Neural crest cell (in vitro differentiated cells): ENCODE measurements around the gene DDRGK1. TPM values are rescaled to one million over a fixed set of nuclear protein-coding genes. Genes with fewer than 3 reads are reported as not detected.
"Not testable (repeated sequence)": the region's sequence is repeated elsewhere in the genome, so short reads cannot be mapped to it uniquely, and the experiment has no call there.

Source experiments
- DNase-seq: peaks from one replicate; pipeline ENCODE4 v3.0.0; 2021; ENCODE audit warnings: low read depth, mixed read lengths, low spot score
- H3K27ac Mint-ChIP-seq: one replicate; pipeline ENCODE4 v1.8.0; 2021; ENCODE audit warnings: mild to moderate bottlenecking, mixed read lengths; ENCODE audit not compliant: unreplicated experiment
- H3K27me3 Mint-ChIP-seq: 2 replicates; pipeline ENCODE4 v1.8.0; 2021; ENCODE audit warnings: low read depth, mild to moderate bottlenecking, mixed read lengths
- H3K36me3 Mint-ChIP-seq: 2 replicates; pipeline ENCODE4 v1.8.0; 2021; ENCODE audit warnings: low read depth, mild to moderate bottlenecking, mixed read lengths
- H3K4me1 Mint-ChIP-seq: 2 replicates; pipeline ENCODE4 v1.8.0; 2021; ENCODE audit warnings: mixed read lengths
- H3K4me3 Mint-ChIP-seq: one replicate; pipeline ENCODE4 v1.8.0; 2021; ENCODE audit warnings: mild to moderate bottlenecking, mixed read lengths
- H3K9me3 Mint-ChIP-seq: 2 replicates; pipeline ENCODE4 v1.8.0; 2021; ENCODE audit warnings: mixed read lengths
- CTCF ChIP-seq: fragments of 200-600 bp; sonication (generic); conservative IDR thresholded peaks from 2 replicates; pipeline ENCODE4 v1.5.0; 2021; ENCODE audit warnings: antibody characterized with exemption, mild to moderate bottlenecking
- total RNA-seq: library from RNA; stranded (reverse); gene quantifications from 2 replicates; pipeline ENCODE4 v1.2.1, GENCODE V29; 2021

DDRGK1 gene
- total RNA-seq, 1 donor from 2014 or later, result 57.2 TPM

- no peak for TF ChIP-seq CTCF
- Mint-ChIP-seq H3K27me3 (no peaks in the 10 kb centered on the region), H3K4me3 (peak overlapping the region; percentile 84)
Measured at GRCh38 chr20:3156811-3157619, 47.5 kb downstream of the DDRGK1 start.

GRCh38 chr20:3152057-3152644, 52.3 kb downstream of the DDRGK1 start:
- H3K27me3 Mint-ChIP-seq, DNase-seq, H3K36me3 Mint-ChIP-seq, H3K4me1 Mint-ChIP-seq, H3K9me3 Mint-ChIP-seq, H3K27ac Mint-ChIP-seq, H3K4me3 Mint-ChIP-seq: not testable (repeated sequence)

More at GRCh38 chr20:3156811-3157619, 47.5 kb downstream of the DDRGK1 start:
- no peak for DNase-seq
- Mint-ChIP-seq H3K27ac (no peak overlapping the region), H3K9me3 (no peaks in the 10 kb centered on the region), H3K4me1 (peaks cover 28% of the 10 kb centered on the region), H3K36me3 (no peaks in the 10 kb centered on the region)

- Mint-ChIP-seq H3K36me3 (peaks cover 2% of the 10 kb centered on the region), H3K4me1 (no peaks in the 10 kb centered on the region), H3K27ac (no peak overlapping the region), H3K9me3 (no peaks in the 10 kb centered on the region), H3K27me3 (no peaks in the 10 kb centered on the region), H3K4me3 (no peak overlapping the region)
- TF ChIP-seq CTCF, result no peak
- no peak for DNase-seq
Measured at GRCh38 chr20:3150908-3151307, 53.6 kb downstream of the DDRGK1 start.

- H3K4me1 Mint-ChIP-seq, result no peaks in the 10 kb centered on the region
- DNase-seq, result no peak
- peaks cover 9% of the 10 kb centered on the region for H3K36me3 Mint-ChIP-seq
- peaks cover 2% of the 10 kb centered on the region for H3K9me3 Mint-ChIP-seq
- no peak overlapping the region for H3K27ac Mint-ChIP-seq
- no peaks in the 10 kb centered on the region for H3K27me3 Mint-ChIP-seq
- no peak overlapping the region for H3K4me3 Mint-ChIP-seq
- no peak for TF ChIP-seq CTCF
Measured at GRCh38 chr20:3146732-3147341, 57.6 kb downstream of the DDRGK1 start.

- TF ChIP-seq CTCF, result no peak
- no peak overlapping the region for H3K27ac Mint-ChIP-seq
- DNase-seq, result no peak
- H3K4me1 Mint-ChIP-seq, result no peaks in the 10 kb centered on the region
- H3K36me3 Mint-ChIP-seq, result peaks cover 9% of the 10 kb centered on the region
- H3K27me3 Mint-ChIP-seq, result no peaks in the 10 kb centered on the region
- H3K9me3 Mint-ChIP-seq, result peaks cover 2% of the 10 kb centered on the region
- no peak overlapping the region for H3K4me3 Mint-ChIP-seq
Measured at GRCh38 chr20:3141757-3142156, 62.7 kb downstream of the DDRGK1 start.

Other genes starting within 250 kb of the DDRGK1 start
- 1.3 and 2.4 TPM in 2 replicates for gene GNRH2, start 161.1 kb downstream of the DDRGK1 start, total RNA-seq
- gene MRPS26, start 158.6 kb downstream of the DDRGK1 start, total RNA-seq, result 77.9 and 80.7 TPM in 2 replicates
- not detected in 2 replicates for gene OXT, start 133.1 kb downstream of the DDRGK1 start, total RNA-seq
- not detected in 2 replicates for gene AVP, start 120.0 kb downstream of the DDRGK1 start, total RNA-seq
- 17.1 and 18.8 TPM in 2 replicates for gene FASTKD5, start 44.8 kb downstream of the DDRGK1 start, total RNA-seq
- 8.3 and 9.8 TPM in 2 replicates for gene UBOX5, start 44.8 kb downstream of the DDRGK1 start, total RNA-seq
- gene LZTS3, start 31.1 kb downstream of the DDRGK1 start, total RNA-seq, result 10.8 and 11.0 TPM in 2 replicates
- gene ITPA, start 4.8 kb upstream of the DDRGK1 start, total RNA-seq, result 58.7 and 67.0 TPM in 2 replicates
- gene SLC4A11, start 34.5 kb upstream of the DDRGK1 start, total RNA-seq, result 0.55 and 0.89 TPM in 2 replicates
- gene DNAAF9, start 203.0 kb upstream of the DDRGK1 start, total RNA-seq, result 13.2 and 13.5 TPM in 2 replicates